NCI-H510A treated with DMSO at 0.1 percent for 48 hours (cell line): ENCODE measurements around the gene KCNN2.
"Not testable (repeated sequence)": the region's sequence is repeated elsewhere in the genome, so short reads cannot be mapped to it uniquely, and the experiment has no call there.

Source experiments
- DNase-seq: peaks from one replicate; lab custom pipeline; 2025; lab: John Stamatoyannopoulos, UW

KCNN2 gene

GRCh38 chr5:114419959-114420358 is 58.1 kb downstream of the KCNN2 start:
- DNase-seq = no peak

- no peak for DNase-seq
Observed at GRCh38 chr5:114427204-114427603, 65.3 kb downstream of the KCNN2 start.

DNA sequence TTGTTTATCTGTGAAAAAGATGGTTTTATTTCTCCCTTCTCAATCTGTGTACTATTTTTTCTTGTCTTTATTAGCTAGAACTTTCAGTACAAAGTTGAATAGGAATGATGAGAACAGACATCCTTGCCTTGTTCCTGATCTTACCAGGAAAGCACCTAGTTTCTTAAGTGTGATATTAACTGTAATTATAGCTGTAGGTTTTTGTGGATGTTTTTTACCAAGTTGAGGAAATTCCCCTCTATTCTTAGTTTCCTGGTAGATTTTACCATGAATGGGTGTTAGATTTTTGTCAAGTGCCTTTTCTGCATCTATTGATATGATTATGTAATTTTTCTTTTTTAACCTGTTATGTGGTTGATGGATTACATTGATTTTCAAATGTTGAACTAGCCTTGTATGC is 68.7 kb downstream of the KCNN2 start:
- DNase-seq = no peak

DNA sequence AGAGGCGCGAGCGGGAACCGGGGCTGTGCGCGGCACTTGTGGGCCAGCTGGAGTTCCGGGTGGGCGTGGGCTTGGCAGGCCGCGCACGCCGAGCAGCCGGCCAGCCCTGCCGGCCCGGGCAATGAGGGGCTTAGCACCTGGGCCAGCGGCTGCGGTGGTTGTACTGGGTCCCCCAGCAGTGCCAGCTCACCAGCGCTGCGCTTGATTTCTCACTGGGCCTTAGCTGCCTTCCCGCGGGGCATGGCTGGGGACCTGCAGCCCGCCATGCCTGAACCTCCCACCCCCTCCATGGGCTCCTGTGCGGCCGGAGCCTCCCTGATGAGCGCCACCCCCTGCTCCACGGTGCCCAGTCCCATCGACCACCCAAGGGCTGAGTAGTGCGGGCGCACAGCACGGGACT is 70.8 kb downstream of the KCNN2 start:
- DNase-seq = not testable (repeated sequence)

GRCh38 chr5:114434396-114435219 is 72.7 kb downstream of the KCNN2 start:
- no peak for DNase-seq

GRCh38 chr5:114435220-114435481 is 73.3 kb downstream of the KCNN2 start:
- no peak for DNase-seq

DNA sequence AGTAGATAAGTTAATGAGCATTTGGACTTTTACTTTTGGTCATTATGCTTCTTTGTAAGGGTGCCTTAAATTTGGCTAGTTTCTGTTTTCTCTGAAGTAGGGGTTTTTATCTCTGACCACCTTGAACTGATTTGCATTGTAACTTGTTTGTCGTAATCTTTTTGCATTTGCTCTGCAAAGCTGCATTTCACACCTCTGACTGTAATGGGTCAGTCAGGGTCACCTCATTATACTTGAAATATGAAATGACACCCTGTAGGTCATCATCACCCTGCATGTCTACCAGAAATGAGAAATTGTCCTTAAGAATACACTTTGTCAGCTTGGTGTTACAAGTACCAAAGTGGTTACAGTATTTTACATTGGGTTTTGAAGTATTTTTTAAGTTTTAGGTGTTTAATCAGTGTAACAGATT is 74.0 kb downstream of the KCNN2 start:
- no peak for DNase-seq

DNA sequence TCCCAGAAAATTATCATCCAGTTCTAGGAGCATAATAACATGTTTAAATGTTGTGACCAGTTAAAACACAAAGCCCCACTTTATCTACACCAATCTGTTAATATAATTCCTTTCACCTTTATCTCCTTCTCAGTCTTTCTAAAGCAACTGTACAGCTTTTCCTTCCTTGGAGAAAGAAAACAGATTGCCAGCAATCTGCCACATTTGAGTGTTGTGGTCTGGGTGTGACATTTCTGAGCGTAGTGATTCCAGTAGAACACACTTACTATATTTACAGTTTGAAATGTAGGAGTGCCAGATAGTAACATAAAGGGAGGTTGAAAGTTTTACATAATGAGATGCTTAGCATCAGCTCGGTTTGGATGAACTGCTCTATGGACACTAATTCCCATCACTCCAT is 76.1 kb downstream of the KCNN2 start:
- no peak for DNase-seq

DNA sequence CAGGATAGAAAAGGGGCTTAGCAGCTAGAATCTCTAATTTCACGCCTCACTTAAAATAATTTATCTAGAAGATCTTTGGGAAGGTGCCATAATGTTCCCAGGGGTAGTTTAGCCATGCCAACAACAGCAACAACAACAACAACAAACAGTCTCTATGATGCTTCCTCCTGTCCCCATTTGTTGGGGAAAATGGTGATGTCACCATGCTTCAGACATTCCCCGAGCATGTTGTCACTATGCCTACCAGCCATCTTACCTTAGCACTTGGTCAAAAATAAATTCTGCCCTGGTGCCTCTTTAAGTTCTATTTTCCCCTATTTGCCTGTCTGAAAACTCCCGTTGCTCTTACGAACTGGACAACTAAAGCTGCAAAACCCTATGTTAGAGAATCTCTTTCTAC is 76.6 kb downstream of the KCNN2 start:
- no peak for DNase-seq

DNA sequence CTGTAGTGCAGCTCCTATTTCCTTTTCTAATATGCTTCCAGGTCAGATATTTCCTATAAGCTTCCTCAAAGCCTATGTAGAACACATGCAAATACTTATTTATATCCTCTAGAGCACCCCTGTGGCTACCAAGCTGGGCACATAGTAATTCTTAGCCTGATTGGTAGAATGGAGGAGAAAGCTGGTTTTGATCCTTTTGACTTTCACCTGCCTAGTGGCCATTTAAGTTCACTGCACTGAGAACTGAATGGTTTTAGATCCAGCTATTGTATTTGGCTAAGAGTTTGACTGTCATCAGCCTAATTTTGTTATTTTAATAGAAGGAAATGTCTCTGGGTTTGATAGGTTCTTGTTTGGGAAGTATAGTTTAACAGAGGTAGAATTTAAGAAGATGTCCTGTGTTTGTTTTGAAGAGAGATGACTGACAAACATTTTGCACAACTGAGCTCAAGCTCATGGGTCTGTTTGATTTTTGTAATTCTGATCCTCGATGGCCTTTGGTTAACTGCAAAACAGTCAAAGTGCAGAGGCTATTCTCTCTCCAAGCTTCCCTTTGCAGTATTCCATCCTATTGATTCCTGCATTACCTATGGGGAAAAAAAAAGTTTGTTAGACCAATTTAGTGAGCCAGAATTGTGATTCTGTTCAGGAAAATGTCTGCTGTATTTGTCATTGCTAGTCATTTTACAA is 85.4 kb downstream of the KCNN2 start:
- no peak for DNase-seq

DNA sequence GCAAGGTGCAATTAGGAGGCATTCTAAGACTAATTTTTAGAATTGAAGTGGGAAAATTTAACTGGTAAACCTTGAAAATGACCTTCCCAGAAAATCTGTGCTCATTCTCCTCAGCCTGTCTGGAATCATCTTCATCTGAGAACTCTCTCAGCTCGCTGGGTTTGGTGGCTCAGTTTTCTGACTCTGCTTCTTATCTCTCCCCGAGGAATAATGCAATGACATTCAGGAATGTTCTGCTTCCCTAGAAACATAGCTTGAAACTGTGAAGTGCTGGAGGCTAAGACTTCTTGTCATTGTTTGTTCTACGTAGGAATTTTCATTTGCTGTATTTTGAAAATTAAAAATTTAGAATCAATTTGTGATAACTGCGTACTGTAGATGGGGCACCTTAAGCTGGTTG is 86.6 kb downstream of the KCNN2 start:
- no peak for DNase-seq

DNA sequence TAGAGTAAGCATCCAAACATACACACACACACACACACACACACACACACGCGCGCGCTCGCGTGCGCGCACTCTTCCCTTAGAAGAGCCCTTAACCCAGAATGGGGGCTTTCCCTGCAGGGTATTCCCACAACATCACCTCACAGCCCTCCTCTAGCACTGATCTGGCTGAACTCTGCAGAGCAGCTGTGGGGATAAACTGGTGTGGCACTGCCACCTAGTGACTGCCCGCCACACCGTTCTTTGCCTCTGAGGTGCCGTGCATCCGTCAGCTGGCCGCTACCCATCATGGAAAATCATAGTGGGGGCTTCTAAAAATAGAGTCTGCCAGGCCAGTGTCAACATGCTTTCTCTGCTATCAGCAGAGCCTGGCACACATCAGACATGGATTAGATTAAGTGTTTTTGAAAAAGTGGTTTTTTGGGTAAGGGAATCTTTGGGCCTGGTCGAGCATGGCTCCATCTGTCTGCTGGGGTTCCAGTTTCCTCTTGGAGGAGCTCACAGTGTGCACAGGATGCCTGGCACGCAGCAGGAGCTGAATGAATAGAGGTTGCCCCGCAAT is 88.1 kb downstream of the KCNN2 start:
- DNase-seq = peak; percentile 10

- no peak for DNase-seq
Observed at GRCh38 chr5:114450437-114450836, 88.6 kb downstream of the KCNN2 start.

DNA sequence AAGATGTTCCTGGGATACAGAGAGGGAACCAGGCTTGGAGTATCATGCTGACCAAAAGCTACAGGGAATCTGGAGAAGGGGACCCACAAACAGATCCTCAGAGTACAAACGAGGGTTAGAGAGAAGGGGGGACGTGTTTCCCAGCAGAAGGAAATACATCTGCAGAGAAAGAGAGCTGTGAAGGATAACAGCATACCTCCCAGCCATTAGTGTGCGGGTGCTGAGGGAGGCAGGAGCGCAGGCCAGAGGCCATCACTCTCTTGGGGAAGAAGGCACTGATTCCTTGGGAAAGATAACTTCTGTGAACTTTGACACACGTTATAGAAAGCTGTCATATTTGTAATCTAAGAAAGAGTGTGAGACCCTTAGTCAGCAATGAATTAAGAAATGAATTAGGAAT is 96.9 kb downstream of the KCNN2 start:
- no peak for DNase-seq

- no peak for DNase-seq
Observed at GRCh38 chr5:114467171-114467570, 105.3 kb downstream of the KCNN2 start.

- DNase-seq = no peak
Observed at GRCh38 chr5:114467729-114468128, 105.9 kb downstream of the KCNN2 start.

DNA sequence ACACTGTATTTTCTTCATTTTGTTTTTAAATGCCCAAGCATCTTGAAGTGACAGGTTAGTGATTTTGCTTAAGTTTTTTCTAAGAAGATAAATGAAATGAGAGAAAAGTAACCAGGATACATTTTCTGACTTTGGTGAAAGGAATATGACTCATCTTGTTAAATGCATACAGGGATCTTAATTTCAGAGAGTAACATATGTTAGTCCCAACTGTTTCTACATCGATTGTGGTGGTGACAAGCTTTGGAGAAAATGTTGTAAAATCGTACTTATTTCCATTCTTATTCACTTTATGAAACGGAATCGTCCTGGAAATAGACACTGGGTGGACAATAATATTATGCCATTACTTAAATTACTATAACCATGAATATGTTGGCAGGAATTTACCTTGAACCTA is 107.5 kb downstream of the KCNN2 start:
- no peak for DNase-seq

GRCh38 chr5:114471529-114471928 is 109.7 kb downstream of the KCNN2 start:
- no peak for DNase-seq

- no peak for DNase-seq
Observed at GRCh38 chr5:114473541-114473940, 111.7 kb downstream of the KCNN2 start.

DNA sequence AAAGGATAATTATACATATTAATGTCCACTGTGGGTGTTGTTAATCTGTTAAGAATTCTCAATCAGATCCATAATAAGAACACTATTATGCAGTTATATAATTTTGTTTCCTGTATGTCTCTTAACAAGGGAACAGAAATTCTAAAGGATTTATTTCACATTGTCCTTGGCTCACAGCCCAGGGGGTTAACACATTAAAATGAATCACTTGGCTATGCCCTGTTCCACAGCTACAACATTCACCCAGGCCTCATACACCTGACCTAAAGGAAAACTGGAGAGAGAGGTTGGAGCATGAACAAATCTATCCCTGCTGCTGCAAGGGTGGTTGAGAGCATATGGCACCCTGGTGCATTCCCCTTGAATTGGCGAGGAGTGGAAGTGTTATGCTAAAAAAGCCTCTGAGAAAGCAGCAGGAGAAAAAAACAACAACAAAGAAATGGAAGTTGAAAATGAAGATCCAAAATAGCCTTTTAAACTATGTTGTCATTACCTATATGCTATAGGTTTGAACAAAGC is 116.0 kb downstream of the KCNN2 start:
- no peak for DNase-seq

GRCh38 chr5:114500756-114501155 is 138.9 kb downstream of the KCNN2 start:
- no peak for DNase-seq

DNA sequence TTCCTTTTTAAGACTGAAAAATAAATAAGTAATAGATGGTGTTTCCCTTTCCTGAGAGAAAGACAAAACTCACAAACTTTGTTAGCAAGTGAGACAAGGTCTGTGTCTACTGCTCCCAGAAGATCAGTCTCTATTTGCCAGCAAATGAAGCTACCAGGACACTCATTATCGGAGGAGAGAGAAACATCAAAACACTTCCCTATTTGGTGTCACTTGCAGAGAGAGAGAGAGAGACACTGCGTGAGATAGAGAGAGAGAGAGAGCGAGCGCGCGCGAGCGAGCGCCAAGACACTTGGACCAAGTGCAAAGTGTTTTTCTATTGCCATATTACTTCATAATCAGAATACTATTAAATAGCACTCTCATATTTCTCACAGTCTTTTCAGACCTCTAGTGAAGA is 142.7 kb downstream of the KCNN2 start:
- no peak for DNase-seq

GRCh38 chr5:114524221-114524620 is 162.4 kb downstream of the KCNN2 start:
- no peak for DNase-seq
